HG03457 (cell line): Measurements from ENCODE around the gene NFATC3.
A peak's percentile ranks its signal among the peaks of the same experiment; 100 is the strongest.

Source experiments
- ATAC-seq: cut with Tn5 transposase; IDR thresholded peaks from one replicate; pipeline ENCODE4 v1.9.1; 2021; ENCODE audit warnings: moderate number of reproducible peaks; ENCODE audit not compliant: unreplicated experiment

The NFATC3 gene

GRCh38 chr16:68228652-68229051 is 143.5 kb downstream of the NFATC3 start:
- no peak for ATAC-seq

DNA sequence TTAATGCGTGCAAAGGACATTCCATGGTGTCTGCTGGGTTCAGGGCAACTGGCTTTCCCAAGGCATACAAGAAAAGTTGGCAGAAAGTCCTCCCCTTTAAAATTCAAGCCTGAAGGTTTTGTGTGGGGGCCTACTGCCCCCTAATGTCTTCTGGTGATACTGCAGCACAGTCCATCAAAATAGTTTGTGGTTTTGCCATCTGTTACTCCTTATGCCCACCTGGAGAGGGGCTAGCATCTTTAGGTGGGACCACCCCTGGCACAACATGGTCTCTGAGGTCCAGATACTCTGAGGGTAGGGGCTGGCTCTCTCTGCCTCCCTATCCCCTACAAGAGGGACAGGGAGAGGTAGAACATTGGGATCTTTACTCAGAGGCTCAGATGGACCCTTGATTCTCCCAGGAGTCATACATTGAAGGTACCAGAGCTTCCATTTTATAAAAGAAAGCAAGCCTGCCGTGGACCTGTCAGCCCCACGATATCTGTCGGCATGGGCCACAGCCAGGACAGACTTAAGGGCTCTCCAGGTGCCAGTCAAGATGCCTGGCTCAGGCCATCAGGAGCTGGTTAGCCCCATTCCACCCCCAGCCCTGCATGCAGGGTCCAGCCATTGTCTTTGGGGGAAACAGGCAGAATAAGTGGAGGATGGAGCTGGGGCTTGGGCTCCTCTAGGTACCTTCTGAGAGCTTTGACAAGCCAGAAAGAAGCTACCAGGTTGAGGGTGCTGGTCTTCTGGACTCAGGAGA is 144.4 kb downstream of the NFATC3 start:
- ATAC-seq, result no peak

DNA sequence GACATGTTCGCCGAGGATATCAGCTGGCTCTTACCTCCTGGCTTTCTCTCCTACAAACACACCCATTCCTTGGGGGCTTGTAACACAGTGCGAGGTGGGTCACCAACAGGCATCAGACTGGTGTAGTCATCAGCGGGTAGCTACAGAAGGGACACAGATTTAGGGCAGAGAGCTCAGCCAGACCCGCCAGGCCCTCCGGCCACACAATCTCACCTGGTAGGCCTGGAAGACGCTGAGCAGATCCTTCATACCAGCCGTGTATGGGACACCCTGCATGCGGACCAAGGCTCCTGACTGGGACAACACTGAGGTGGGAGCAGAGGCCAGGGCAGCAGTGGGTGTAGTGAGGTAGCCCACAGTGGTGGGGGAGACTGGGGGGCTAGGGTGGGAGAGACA is 145.0 kb downstream of the NFATC3 start:
- no peak for ATAC-seq

- ATAC-seq, result no peak
Measured at GRCh38 chr16:68230956-68231355, 145.8 kb downstream of the NFATC3 start.

DNA sequence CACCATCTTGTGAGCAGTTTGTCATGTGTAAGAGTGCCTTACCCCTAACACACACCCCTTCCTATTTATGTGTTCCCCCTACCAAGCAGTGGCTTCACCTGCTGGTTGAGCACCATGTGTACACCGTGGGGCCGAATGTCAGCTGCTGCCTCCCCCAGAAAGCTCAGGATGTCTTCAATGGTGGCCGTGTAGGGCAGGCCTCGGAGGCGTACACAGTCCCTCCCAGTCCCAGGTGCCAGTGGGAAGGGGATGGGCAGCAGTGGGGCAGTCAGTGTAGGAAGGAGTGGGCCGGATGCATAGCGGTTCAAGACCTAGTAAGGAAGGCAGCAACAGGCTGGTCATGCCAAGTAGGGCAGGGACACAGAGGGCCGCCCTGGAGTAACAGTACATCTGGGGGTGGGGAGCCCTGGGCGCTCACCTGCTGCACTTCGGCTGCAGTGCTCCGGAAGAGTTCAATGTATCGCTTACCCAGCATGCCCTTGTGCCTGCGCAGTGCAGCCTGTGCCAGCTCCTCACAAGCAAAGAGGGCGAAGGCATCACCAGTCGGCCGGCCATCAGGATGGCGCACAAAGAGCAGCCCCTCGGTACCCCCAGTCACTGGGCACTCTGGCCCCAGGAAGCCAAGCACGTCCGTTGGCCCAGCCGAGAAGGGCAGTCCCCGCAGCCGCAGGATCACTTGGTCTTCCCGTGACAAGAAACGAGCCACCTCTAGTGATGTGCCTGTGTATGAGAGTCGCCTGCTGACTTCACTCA is 146.4 kb downstream of the NFATC3 start:
- ATAC-seq, result no peak

GRCh38 chr16:68232335-68232734 is 147.2 kb downstream of the NFATC3 start:
- no peak for ATAC-seq

- no peak for ATAC-seq
Measured at GRCh38 chr16:68233085-68233834, 148.1 kb downstream of the NFATC3 start.

- no peak for ATAC-seq
Measured at GRCh38 chr16:68233835-68234187, 148.6 kb downstream of the NFATC3 start.

- no peak for ATAC-seq
Measured at GRCh38 chr16:68234188-68235107, 149.3 kb downstream of the NFATC3 start.

DNA sequence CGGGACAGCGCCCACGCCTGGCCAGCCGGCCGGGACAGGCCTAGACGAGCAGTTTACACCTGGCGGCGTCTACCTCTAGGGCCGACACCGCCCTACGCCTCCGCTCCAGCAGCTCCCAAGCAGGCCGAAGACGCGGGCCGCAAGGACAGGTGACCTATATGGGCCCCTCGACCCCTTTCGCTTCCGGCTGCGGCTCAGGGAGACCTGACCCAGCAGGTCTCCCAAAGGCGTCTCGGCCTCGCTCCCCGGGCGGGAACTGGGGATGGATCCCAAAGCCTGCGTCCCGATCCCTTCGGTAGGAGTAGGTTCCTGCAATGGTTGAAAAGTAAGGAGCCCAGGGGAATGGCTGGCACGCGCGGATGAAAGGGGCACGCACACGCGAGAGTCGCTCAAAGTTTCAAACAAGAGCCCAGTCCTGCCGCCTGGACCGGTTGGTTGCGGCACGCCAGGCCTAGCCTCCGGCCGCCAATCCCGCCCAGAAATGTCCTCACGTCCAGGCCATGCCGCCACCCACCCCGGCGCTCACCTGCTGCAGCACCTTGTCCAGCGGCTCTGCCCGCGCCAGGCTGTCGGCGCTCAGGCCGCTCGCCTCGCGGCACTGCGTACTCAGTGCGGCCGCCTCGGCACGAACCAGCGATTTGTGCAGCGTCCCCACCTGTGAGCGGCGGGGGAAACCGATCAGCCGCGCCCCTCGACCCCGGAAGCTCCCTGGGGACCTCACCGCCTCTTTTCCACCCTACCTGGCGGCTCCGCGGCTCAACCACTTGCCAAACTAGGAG is 150.1 kb downstream of the NFATC3 start:
- no peak for ATAC-seq

- no peak for ATAC-seq
Measured at GRCh38 chr16:68235887-68236136, 150.6 kb downstream of the NFATC3 start, which contains the start of gene ESRP2. ESRP2 (minus strand) TSS chr16:68236127; CDS start chr16:68236045, 82 bp downstream.

- no peak for ATAC-seq
Measured at GRCh38 chr16:68236137-68236825, 151.1 kb downstream of the NFATC3 start.

GRCh38 chr16:68236826-68237242 is 151.7 kb downstream of the NFATC3 start:
- no peak for ATAC-seq

- ATAC-seq, result peak; percentile 65
Measured at GRCh38 chr16:68237243-68238028, 152.3 kb downstream of the NFATC3 start.

- ATAC-seq, result no peak
Measured at GRCh38 chr16:68238029-68238345, 152.8 kb downstream of the NFATC3 start.

GRCh38 chr16:68242085-68242484 is 156.9 kb downstream of the NFATC3 start:
- ATAC-seq, result no peak

DNA sequence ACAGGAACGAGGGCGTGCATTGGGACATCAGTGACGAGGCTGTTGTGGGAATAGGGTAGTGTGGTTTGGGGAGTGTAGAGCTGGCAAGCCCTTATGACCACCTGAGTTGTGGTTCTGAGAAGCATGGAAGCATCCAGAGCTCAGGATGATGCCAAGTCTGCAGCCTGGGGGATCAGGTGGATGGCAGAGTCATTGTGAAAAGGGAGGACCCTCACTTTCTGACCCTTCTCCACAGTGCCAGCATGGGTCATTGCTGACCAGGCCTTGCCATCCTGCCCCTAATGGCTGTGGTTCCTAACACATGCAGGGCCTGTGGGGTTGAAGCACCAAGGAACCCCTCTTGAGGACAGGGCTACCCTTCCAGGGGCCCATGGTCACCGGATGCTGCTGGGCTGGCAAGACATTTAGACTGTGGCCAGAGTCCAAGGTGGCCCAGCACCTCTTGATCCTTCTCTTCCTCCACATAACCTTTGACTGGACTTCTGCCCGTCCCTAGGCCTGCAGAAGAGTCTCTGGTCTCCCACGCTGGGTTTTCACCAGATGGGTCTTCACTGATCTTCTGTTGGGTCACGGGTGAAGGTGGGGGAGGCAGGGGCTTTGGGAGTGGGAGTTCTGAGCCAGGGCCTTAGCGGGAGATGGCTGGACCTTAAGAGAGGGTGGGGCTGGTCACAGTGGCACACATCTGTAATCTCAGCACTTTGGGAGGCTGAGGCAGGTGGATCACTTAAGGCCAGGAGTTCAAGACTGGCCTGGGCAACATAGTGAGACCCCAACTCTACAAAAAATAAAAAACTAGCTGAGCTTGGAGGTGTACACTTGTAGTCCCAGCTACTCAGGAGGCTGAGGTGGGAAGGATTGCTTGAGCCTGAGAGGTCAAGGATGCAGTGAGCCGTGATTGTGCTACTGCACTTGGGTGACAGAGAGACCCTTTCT is 158.0 kb downstream of the NFATC3 start:
- no peak for ATAC-seq

GRCh38 chr16:68244481-68244902 is 159.3 kb downstream of the NFATC3 start:
- no peak for ATAC-seq
